Lung (tissue), 12 donors: ENCODE measurements around the gene RAB4B. TPM values are rescaled to one million over a fixed set of nuclear protein-coding genes. Genes with fewer than 3 reads are reported as not detected.

ENCODE experiments used
- ATAC-seq: fragments of 200-7000 bp; cut with Tn5 transposase; one replicate; pipeline ENCODE4 v1.9.1; 2020; ENCODE audit warnings: moderate number of reproducible peaks; ENCODE audit not compliant: insufficient read depth, low FRiP score
- DNase-seq, 3 donors: peaks; one replicate each; pipeline ENCODE4 v3.0.0-alpha.2; 2013 to 2017
- H3K27ac ChIP-seq, 2 donors: one replicate each; pipeline ENCODE4 v1.5.1; 2013; ENCODE audit warnings: mild to moderate bottlenecking in 2 of 2, moderate library complexity in 2 of 2, control low read depth in 1 of 2, inconsistent platforms in 1 of 2, low read depth in 1 of 2, low read length in 1 of 2
- H3K27me3 ChIP-seq, 3 donors: one replicate each; pipeline ENCODE4 v1.5.1; 2013; ENCODE audit warnings: low read length in 2 of 3; ENCODE audit not compliant: control insufficient read depth in 3 of 3, insufficient read depth in 3 of 3
- H3K36me3 ChIP-seq, 4 donors: one replicate each; pipeline ENCODE4 v1.5.1; 2013; ENCODE audit warnings: low read length in 4 of 4, mild to moderate bottlenecking in 1 of 4, moderate library complexity in 1 of 4; ENCODE audit not compliant: control insufficient read depth in 4 of 4, insufficient read depth in 4 of 4
- H3K4me1 ChIP-seq, 5 donors: one replicate each; pipeline ENCODE4 v1.5.1; 2013; ENCODE audit warnings: low read length in 5 of 5, mild to moderate bottlenecking in 2 of 5, moderate library complexity in 1 of 5; ENCODE audit not compliant: control insufficient read depth in 5 of 5, insufficient read depth in 5 of 5
- H3K4me3 ChIP-seq: one replicate; pipeline ENCODE4 v1.5.1; 2013; ENCODE audit warnings: mild to moderate bottlenecking, control low read depth, moderate library complexity
- H3K9ac ChIP-seq, 2 donors: one replicate each; pipeline ENCODE4 v1.5.1; 2013; ENCODE audit warnings: low read length in 2 of 2, control low read depth in 1 of 2; ENCODE audit not compliant: insufficient read depth in 1 of 2
- H3K9me3 ChIP-seq, 4 donors: one replicate each; pipeline ENCODE4 v1.5.1; 2013; ENCODE audit warnings: low read length in 3 of 4, mild to moderate bottlenecking in 1 of 4, moderate library complexity in 1 of 4; ENCODE audit not compliant: control insufficient read depth in 4 of 4, insufficient read depth in 3 of 4
- WGBS, 2 donors: extraction: QIAGEN DNeasy Blood & Tissue Kit; methylation state at CpG; one replicate each; pipeline ENCODE4 v1.1.7; 2013; 5-methylcytosine and 5-hydroxymethylcytosine counted together
- polyA plus RNA-seq, 2 donors: library from polyadenylated mRNA; stranded (reverse); fragments of 200-250 nt; gene quantifications; one replicate each; pipeline ENCODE4 v1.2.1, GENCODE V29; 2013
- total RNA-seq, 2 donors: library from RNA; depleted of rRNA in 1 of 2; stranded (reverse); fragments of >200 nt in 1 of 2; gene quantifications; one replicate each; pipeline ENCODE4 v1.2.1, GENCODE V29; 2014 to 2021
- TF ChIP-seq, protein P1 (sequence below): IDR thresholded peaks from 2 replicates; pipeline ENCODE4 v1.5.1; 2012; ENCODE audit warnings: mild to moderate bottlenecking; ENCODE audit errors: control extremely low read depth, extremely low read depth
- donor health status: control.
- donor health status: control.
- donor health status: Bipolar disorder and iron deficiency.
- donor health status: healthy.
- donor health status: DM: yes; HTN: yes; CAD: no.

RAB4B gene
- total and polyA plus RNA-seq, 4 donors = 11.5 to 90.9 (median 75.8) TPM

DNA sequence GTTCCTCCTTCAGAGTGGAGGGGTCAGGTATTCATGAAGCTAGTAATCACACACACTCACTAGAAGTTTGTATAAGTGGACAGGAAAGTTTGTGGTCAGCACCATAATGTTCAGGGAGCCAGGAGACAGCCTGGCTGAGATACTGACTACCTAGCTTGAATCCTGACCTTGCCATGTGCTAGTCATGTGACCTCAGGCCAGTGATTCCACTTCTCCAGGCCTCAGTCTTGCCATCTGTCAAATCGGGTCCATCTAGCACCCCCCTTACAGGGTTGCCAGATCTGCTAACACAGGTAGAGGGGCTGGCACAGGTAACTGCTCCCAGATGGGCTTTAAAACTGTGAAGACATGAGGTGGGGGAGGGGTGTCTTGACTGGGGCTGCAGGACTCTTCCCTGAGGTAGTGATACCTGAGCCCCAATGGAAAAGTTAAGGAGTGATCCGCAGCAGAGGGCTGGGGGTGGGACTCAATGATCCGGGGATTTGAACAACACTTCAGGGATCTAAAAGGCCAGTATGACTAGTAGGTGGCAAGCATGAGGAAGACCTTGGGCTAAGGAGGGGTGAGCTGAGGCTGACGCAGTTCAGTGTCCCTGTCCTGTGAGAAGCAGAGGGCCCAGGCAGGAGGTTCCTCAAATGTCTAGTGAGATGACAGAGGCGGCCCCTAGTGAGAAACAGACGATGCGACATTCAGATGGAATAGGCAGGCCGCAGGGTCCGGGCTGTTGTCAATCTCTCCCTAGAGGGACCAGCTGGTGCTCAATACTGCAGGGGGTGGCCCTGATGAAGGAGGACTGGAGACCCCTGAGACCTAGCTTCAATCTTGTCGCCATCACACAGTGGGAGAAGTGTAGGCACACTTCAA is 36.3 kb upstream of the RAB4B start:
- WGBS, 2 donors = 81 to 84% methylated on average over 10 of the region's 10 CpGs

DNA sequence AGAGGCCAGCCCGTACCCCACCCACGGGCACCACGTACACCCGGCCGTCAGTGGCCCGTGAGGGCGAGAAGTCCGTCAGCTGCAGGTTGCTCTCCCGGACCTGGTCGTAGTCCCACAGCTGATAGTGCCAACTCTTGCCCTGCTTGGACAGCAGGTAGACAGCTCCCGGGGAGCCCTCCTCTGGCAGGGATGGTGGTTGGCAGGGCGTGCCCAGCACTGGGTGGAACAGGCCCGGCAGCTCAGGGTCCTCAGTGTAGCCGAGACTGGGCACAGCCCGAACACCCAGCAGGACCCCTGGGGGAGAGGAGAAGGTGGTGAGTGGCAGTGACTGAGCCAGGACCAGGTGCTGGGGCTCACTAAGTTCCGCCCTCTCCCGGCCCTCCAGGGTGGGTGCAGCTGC is 35.6 kb upstream of the RAB4B start:
- DNase-seq (no peak), ATAC-seq (no peak)
- no peak overlapping the region for H3K9ac ChIP-seq
- H3K27ac ChIP-seq = no peak overlapping the region
- H3K4me1 ChIP-seq = peaks cover 0 to 5% (median 0%) of the 10 kb centered on the region in 5 donors
- H3K27me3 ChIP-seq = no peaks in the 10 kb centered on the region
- H3K36me3 ChIP-seq = peaks cover 0 to 27% (median 14%) of the 10 kb centered on the region in 4 donors
- 88 to 95% methylated on average over 17 of the region's 17 CpGs for WGBS, 2 donors
- TF ChIP-seq, protein P1, sequence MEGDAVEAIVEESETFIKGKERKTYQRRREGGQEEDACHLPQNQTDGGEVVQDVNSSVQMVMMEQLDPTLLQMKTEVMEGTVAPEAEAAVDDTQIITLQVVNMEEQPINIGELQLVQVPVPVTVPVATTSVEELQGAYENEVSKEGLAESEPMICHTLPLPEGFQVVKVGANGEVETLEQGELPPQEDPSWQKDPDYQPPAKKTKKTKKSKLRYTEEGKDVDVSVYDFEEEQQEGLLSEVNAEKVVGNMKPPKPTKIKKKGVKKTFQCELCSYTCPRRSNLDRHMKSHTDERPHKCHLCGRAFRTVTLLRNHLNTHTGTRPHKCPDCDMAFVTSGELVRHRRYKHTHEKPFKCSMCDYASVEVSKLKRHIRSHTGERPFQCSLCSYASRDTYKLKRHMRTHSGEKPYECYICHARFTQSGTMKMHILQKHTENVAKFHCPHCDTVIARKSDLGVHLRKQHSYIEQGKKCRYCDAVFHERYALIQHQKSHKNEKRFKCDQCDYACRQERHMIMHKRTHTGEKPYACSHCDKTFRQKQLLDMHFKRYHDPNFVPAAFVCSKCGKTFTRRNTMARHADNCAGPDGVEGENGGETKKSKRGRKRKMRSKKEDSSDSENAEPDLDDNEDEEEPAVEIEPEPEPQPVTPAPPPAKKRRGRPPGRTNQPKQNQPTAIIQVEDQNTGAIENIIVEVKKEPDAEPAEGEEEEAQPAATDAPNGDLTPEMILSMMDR = no peak
- no peak overlapping the region for H3K4me3 ChIP-seq
- H3K9me3 ChIP-seq = no peaks in the 10 kb centered on the region

More for the DNA sequence above, 36.3 kb upstream of the RAB4B start:
- no peaks in the 10 kb centered on the region for H3K27me3 ChIP-seq
- ATAC-seq (no peak), DNase-seq (no peak)
- no peaks in the 10 kb centered on the region for H3K9me3 ChIP-seq
- peaks cover 0 to 5% (median 0%) of the 10 kb centered on the region in 5 donors for H3K4me1 ChIP-seq
- peaks cover 3 to 34% (median 20%) of the 10 kb centered on the region in 4 donors for H3K36me3 ChIP-seq
- H3K9ac ChIP-seq = no peak overlapping the region
- no peak overlapping the region for H3K27ac ChIP-seq
- TF ChIP-seq, protein P1 = no peak
- H3K4me3 ChIP-seq = no peak overlapping the region

DNA sequence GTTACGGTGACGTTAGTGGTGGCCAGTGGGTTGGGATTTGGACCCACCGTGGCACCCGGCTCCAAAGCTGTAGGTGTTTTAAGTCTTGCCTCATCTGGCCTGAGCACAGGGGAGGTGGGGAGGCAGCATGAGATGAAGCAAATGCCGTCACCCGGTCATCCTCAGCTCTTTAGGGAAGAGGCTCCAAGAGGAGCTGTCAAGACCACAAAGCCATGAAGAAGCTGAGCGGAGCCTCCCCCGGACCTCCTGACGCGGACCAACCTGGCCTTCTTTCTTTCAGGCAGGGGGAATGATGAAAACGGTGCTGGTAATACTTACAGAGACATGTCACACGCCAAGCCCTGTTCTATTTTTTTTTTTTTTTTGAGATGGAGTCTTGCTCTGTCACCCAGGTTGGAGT is 35.2 kb upstream of the RAB4B start:
- no peak for DNase-seq
- peaks cover 0 to 24% (median 13%) of the 10 kb centered on the region in 4 donors for H3K36me3 ChIP-seq
- H3K27me3 ChIP-seq = no peaks in the 10 kb centered on the region
- no peak overlapping the region for H3K27ac ChIP-seq
- ATAC-seq = no peak
- H3K4me3 ChIP-seq = no peak overlapping the region
- WGBS, 2 donors = 91 to 95% methylated on average over 12 of the region's 12 CpGs
- TF ChIP-seq, protein P1 = no peak
- no peak overlapping the region for H3K9ac ChIP-seq
- no peaks in the 10 kb centered on the region for H3K9me3 ChIP-seq
- H3K4me1 ChIP-seq = peaks cover 0 to 5% (median 0%) of the 10 kb centered on the region in 5 donors
